Limb (tissue), 2 donors: ENCODE results near the gene MEMO1.
"Not testable (repeated sequence)": the region's sequence is repeated elsewhere in the genome, so short reads cannot be mapped to it uniquely, and the experiment has no call there.

Source experiments
- DNase-seq, 2 donors: peaks; one replicate each; pipeline ENCODE4 v3.0.0-alpha.2; 2016; ENCODE audit errors: extremely low spot score in 2 of 2

MEMO1 gene

DNA sequence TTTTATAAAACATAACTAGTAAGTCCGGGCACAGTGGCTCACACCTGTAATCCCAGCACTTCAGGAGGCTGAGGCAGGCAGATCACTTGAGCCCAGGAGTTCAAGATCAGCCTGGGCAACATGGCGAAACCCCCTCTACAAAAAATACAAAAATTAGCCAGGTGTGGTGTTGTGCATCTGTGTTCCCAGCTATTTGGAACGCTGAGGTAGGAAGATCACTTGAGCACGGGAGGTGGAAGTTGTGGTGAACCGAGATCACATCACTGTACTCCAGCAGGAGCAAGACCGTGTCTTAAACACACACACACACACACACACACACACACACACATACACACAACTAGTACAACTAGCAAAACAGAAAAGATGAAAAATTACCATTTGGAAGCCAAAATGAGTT lies 103.3 kb downstream of the MEMO1 start:
- DNase-seq, result not testable (repeated sequence)

DNA sequence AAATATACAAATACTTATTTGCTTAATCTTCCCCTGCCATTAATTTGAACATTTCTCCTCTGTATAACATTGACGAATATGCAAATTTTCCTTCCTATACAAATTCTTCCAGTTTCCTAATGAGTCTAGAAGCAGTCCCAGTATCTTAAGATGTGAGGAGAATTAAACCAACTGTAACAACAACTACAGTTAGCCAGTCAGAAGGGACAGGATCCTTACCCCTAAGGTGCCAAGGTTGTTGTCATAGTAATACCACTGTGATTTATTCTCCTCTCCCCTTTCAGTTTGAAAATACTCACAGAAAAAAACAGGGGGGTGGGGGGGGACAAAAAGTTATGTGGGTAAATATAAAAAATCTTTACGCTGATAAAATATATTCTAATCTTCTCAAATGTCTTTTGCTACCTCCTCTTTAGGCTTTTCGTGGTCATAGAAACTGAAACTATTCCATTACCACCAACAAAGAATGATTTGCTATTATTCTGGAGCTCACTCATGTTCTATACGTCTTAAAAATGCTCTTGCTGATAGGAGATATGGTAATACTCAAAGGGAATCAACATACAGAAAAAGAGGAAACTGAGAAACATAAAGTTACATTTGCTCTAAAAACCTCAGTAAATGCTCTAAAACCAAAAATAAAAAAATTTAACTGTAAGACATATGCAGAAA lies 107.6 kb downstream of the MEMO1 start:
- no peak for DNase-seq

DNA sequence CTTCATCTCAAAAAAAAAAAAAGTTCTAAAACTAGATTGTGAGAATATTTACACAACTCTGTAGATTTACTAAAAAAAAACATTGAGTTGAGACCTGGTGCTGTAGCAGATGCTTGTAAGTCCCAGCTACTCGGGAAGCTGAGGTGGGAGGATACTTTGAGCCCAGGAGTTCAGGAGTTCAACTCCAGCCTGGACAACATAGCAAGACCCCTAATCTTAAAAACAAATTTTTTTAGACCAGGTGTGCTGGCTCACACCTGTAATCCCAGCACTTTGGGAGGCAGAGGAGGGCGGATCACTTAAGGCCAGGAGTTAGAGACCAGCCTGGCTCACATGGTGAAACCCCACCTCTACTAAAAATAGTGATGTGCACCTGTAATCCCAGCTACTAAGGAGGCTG lies 108.9 kb downstream of the MEMO1 start:
- DNase-seq, result no peak

DNA sequence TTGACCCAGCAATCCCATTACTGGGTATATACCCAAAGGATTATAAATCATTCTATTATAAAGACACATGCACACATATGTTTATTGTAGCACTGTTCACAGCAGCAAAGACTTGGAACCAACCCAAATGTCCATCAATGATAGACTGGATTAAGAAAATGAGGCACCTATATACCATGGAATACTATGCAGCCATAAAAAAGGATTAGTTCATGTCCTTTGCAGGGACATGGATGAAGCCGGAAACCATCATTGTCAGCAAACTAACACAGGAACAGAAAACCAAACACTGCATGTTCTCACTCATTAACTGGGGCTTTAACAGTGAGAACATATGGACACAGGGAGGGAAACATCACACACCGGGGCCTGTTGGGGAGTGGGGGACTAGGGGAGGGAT lies 110.7 kb downstream of the MEMO1 start:
- DNase-seq, result not testable (repeated sequence)

DNA sequence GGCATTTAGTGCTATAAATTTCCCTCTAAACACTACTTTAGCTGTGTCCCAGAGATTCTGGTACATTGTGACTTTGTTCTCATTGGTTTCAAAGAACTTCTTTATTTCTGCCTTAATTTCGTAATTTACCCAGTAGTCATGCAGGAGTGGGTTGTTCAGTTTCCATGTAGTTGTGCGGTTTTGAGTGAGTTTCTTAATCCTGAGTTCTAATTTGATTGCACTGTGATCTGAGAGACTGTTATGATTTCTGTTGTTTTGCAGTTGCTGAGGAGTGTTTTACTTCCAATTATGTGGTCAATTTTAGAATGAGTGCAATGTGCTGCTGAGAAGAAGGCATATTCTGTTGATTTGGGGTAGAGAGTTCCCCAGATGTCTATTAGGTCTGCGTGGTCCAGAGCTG lies 112.5 kb downstream of the MEMO1 start:
- DNase-seq, result not testable (repeated sequence)

DNA sequence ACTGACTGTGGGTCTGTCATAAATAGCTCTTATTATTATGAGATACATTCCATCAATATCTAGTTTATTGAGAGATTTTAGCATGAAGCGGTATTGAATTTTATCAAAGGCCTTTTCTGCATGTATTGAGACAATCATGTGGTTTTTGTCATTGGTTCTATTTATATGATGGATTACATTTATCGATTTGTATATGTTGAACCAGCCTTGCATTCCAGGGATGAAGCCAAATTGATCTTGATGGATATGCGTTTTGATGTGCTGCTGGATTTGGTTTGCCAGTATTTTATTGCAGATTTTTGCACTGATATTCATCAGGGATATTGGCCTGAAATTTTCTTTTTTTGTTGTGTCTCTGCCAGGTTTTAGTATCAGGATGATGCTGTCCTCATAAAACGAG lies 113.5 kb downstream of the MEMO1 start:
- DNase-seq, result not testable (repeated sequence)

DNA sequence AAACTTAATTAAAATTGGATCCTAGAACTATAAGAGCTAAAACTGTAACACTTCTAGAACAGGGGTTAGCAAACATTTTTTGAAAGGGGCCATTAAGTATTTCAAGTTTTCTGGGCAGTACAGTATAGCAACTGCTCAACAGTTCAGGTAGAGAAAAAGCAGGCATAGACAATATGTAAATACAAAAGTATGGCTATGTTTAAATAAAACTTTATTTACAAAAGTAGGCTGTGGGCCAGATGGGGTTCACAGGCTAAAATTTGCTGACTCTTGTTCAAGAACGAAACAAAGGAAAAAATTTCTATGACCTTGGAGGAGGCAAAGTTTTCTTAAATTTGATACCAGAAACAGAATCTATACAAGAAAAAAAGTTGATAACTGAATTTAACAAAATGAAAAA lies 114.5 kb downstream of the MEMO1 start:
- DNase-seq, result no peak

DNA sequence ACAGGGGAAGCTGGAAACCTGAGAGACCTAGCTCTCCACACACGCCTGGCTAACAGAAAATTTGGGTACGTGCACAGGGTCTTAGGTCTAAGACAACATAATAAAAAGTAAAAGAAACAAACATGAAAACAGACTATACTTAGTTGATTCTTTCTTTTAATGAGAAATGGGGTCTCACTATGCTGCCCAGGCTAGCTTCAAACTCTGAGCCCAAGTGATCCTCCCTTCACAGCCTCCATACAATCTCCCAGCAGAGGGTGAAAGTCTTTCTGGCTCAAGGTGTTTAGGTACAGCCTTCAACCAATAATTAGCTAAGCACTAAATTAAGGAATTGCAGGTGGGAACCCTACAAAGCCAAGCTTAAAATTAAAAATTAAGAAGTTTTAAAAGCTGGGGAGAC lies 116.2 kb downstream of the MEMO1 start:
- no peak for DNase-seq

DNA sequence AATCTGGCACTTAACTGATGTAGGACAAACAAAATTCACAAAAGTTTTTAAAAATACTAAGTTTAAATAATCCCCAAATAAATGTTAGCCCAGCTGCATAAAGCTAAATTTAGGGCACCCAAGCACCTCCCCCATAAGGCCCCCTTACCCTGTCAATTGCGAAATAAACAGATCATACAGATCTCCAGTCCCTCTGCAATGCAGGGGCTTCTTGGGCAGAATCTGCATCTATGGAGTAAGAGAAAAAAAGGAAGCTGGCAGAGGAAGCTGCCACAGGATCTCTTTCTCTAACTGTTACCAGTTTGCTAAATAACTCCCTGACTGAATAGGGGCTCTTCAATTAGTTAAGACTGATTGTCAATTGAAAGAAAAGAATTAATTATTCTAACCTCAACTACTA lies 117.7 kb downstream of the MEMO1 start:
- no peak for DNase-seq

DNA sequence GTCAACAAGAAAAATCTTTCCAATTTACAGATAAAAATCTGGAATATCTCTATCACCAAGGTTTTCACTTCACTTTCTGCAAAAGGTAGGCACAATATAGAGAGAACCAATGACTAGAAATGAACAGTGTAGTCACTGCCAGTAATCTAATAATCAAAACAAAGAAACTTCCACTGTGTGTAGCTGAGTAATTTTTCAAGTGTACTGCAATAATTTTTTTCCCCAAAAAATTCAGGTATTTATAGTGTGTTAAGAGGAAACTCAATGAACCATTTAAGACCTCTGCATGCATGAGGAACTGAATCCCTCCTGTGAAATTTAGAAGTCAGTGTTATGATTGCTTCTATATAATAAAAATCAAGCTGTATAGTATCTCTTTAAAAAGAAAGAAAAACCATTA lies 121.8 kb downstream of the MEMO1 start:
- DNase-seq, result no peak

DNA sequence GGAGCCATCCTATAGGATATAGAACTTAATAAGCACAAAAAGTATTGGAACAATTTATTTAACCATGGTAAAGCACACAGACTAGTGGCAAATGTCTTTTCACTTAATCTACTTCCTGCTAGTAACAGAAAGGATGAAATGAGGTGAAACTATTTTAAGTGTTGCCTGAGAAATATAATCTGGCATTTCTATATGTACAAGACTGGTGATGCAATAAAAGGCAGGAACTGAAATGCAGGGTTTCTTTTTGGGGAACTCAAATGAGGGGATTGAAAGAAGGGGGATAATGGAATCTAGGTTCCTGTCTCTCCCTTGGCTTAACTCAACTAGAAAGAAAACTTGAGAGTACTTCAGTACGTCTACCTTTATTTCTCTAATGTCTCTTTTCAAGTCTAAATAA lies 122.3 kb downstream of the MEMO1 start:
- no peak for DNase-seq

DNA sequence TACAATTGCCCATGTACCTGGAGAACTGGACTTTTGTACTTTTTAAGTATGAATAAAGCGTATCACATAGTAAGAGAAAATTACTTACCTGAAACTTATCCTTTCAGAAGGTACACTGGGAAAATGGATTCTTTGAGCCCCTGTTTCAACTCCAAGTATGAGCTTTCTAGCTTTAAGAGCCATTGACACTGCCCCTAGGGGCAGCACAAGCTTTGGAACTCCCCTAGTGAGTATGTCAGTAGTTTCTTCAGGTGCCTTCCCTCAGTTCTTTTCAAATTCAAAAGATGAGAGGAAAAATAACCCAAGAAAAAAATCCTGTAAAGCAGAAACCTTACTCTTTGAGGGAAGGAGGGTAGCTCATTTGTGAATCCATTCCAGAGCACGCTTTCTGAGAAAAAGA lies 124.1 kb downstream of the MEMO1 start:
- no peak for DNase-seq

DNA sequence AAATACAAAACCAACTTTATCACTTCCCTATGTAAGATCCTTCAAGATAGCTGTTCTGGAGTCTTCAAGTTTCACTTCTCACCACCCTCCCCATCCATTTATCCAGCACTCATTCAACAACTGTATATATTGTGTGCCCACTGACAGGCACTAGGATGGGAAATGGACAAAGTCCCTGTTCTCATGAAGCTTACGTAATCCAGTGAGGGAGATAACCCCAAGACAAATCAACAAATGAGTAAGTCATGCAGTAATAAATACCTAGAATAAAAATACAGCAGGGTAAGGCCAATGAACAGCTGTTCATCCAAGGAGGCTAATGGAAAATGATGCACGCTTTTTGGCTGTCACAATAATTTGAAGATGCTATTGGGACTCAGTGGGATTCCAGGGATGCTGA lies 133.8 kb downstream of the MEMO1 start:
- DNase-seq, result no peak

DNA sequence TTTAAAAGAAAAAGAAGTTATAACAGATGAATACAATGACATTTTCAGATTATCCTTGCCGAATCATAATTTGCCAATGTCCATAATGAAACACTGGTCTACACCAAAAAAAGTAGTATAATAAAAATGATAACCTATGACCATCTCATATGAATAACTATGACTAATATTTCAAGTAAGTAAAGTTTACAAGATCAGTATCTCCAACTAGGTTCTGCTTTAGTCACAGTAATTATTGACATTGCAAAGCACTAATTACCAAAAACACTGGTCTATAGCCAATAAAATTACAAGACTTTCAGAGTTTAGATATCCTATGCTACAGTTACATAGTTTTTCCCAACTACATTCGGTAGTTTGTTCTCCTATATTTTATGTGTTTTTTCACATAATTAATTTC lies 136.7 kb downstream of the MEMO1 start:
- no peak for DNase-seq

DNA sequence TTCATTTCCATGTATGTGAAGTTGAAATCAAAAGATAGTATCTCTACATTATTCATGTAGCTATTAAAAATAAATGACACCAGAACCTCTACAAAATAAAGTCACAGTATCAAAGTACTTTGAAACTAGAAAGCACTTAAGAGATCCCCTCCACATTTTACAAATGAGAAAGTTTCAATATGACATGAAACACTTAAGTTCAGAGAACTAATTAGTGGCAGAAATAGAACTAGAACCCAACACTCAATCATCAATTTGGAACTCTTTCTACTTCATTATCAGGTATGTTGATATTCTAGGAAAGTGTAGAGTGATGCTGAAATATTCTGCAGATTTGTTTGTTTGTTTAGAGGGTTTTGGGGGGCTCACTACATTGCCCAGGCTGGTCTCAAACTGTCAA lies 145.6 kb downstream of the MEMO1 start:
- no peak for DNase-seq

DNA sequence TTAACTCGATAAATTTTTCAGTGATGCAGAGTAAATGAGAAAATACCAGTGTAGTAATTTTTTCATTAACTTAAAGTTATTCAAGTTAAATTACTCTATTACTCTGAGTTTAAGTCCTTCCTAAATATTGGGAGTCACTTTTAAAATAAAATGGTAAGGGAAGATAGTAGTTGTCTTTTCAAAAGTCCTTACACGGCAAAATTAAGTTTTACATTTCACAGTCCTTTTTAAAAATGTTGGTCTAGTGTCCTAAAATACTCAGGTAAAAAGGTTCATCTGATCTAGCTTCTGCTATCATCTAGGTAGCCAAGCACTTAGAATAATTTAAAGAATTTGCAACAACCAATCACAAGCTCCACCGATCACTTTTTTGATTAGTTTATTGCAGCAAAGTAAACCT lies 146.9 kb downstream of the MEMO1 start:
- no peak for DNase-seq

DNA sequence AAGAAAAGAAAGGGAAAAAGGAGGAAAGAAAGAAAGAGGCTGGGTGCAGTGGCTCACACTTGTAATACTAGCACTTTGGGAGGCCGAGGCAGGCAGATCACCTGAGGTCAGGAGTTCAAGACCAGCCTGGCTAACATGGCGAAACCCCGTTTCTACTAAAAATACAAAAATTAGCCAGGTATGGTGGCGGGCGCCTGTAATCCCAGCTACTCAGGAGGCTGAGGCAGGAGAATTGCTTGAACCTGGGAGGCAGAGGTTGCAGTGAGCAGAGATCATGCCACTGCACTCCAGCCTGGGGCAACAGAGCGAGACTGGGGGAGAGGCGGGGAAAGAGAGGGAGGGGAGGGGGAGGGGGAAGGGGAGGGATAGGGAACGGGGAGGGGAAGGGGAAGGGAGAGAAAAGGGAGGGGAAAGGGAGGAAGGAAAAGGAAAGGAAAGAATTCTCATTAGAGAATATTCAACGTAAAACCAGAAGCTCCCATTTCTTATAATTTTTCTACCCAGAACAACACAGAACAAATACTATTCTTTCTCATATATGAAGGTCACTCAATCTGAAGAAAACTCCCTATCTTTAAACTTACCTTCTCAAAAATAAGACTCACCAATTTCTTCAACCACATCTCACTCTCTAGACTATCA lies 147.7 kb downstream of the MEMO1 start:
- not testable (repeated sequence) for DNase-seq

DNA sequence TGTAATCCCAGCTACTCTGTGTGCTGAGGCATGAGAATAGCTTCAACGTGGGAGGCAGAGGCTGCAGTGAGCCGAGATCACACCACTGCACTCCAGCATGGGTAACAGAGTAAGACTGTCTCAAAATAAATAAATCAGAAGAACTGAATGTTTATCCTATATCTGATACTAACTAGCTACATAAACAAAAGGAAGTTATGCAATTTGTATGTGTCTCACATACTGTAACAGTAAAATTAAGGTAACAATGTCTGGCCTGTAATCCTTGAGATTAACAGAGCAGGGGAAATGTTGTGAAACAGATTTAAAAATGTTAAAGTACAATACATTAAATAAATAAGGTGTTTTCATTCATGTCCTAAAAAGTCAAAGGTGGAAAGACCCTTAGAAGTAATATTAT lies 150.8 kb downstream of the MEMO1 start:
- DNase-seq, result no peak

DNA sequence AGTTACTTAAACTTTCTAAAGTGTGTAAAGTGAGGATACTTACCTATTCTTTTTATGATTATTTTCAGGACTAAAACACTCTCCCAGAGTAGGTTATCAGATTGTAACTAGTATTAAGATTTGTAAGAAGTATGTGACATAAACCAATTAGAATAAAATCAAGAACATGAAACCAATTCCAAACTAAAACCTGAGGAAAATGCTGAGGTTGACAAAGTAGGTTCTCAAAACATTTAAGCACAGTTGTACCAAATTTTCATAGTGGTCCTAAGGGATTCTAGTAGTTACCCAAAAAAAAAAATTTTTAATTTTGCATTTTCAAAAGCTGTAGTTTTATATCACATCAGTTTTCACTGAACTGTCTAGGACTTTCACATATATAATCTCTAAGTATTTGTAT lies 157.3 kb downstream of the MEMO1 start:
- no peak for DNase-seq

DNA sequence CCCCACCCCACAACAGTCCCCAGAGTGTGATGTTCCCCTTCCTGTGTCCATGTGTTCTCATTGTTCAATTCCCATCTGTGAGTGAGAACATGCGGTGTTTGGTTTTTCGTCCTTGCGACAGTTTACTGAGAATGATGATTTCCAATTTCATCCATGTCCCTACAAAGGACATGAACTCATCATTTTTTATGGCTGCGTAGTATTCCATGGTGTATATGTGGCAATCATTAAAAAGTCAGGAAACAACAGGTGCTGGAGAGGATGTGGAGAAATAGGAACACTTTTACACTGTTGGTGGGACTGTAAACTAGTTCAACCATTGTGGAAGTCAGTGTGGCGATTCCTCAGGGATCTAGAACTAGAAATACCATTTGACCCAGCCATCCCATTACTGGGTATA lies 168.7 kb downstream of the MEMO1 start:
- not testable (repeated sequence) for DNase-seq

DNA sequence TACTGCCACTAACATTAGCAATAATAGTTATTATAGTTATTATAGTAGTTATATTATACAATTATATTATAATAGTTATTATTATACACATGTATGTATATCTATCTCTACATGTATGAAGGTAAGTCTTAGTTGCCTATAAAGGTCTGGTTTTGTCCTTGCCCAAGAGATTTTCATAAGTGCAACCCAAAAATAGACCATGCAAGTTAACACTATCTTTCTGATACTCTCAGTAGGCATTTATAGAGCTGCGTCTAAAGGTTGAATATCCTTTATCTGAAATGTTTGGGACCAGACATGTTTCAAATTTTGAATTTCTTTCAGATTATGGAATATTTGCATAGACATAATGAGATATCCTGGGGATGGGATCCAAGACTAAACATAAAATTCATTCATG lies 175.4 kb downstream of the MEMO1 start:
- no peak for DNase-seq

DNA sequence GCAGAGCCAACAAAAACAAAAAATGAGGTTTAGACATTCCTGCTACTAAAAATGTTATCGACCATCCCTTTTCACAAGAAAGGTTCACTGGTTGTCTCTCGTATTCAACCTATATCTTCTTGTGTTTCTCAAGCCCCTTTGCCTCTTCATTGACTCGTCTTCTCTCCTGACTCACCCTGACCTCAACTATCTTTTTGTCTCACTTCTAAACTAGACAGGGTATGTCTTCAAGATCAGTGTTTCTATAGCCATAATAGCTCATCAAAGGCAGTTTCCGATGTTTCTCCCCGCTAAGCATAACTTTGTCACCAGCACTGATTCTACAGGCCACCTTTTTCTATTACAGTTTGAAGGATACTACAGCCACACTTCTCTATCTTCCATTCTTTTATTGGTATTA lies 178.4 kb downstream of the MEMO1 start:
- DNase-seq, result no peak

DNA sequence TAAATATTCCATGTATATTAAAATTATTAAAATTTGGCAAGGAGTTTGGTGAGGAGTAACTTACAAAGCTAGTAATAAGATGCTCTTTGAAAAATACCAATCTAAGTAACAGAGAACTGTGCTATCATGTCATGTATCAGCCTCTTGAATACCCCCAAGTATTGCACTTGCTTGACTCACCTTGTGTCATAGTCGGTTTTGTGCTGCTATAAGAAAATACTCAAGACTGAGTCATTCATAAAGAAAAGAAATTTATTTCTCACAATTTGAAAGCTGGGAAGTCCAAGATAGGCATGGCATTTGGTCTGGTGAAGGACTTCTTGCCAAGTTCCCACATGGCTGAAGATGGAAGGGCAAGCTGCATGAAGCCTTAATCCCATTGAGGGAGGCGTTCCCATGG lies 179.2 kb downstream of the MEMO1 start:
- no peak for DNase-seq

DNA sequence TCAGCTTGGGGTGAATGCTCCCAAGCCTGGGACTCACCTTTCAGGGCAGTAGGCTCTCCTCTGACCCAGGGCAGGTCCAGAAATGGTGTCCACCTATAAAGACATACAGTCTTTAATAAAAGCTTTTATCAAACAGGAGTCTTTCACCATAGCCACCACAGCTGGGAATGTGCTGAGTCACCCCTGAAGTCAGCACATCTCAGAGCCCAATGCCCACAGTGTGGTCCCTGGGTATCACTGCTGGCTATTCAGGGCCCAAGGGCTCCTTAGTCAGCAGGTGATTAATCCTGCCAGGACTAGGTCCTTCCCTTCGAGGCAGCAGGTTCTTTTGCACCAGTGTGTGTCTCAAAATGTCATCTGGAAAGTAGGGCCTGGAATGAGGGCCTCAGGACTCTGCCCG lies 181.9 kb downstream of the MEMO1 start:
- no peak for DNase-seq
